ENCODE measurements around the gene RTN4RL1.

DNA sequence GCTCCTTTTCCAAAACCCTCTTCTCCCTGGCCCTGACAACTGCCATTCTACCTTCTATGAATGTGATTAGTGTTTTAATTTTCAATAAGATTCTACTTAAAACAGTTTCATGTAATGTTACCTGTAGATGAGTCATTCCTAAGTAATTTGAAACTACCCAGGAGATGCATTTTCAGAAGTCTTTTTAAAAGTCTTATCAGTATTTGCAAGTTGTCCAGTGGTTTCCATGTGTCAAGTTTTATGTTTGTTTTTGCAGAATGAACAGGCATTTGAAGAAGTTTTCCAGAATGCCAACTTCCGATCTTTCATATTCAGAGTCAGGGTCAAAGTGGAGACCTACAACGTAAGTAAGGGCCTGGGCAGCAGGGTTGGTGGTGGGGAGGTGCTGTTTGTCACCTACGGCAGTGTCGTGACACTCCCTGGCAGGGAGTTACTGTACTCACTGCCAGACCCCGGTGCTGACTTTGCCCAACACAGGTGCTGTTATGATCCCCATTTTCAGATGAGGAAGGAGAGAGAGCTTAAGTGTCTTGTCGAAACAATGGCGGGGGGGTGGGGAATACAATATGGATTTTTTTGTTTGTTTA, 130.3 kb downstream of the RTN4RL1 start:
- TF ChIP-seq CTCF (IDR thresholded peaks at IDR 0.05), result no peak
- no peak for TF ChIP-seq EP300 (IDR thresholded peaks at IDR 0.05)
